ENCODE data around the gene SRD5A2. TPM values are rescaled to one million over a fixed set of nuclear protein-coding genes. Genes with fewer than 3 reads are reported as not detected.

SRD5A2 gene
- total and polyA plus RNA-seq, 9 donors = under 0.01 to 0.07 (median 0.05) TPM; not detected in 4

DNA sequence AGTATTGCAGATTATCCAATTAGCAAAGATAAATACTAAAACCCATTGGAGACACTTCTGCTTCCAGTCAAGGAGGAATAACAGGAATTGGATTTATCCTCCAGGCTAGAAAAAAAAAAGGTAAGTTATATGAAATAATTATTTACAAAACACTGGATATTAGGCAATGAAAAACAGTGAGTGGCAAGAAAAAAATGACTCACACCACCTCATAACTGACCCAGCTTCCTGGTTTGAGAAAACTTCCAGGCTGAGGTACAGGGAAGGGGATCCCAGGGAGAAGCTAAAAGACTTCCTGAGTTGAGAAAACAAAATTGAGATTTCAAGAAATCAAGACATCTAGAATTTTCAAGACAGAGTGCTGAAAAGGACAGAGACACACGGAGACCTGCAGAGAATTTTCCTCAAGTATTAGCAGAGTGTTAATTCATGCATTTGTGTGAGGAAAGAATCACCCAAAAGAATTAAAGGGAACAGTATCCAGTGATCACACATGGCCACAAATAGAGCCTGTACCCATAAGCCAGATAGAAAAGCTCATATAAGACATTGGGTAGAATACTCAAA, 17.4 kb downstream of the SRD5A2 start:
- DNase-seq = no peak
- no peaks in the 10 kb centered on the region for H3K36me3 ChIP-seq (ENCODE audit: control insufficient read depth, insufficient read depth, low read length)
- WGBS (ENCODE audit: insufficient coverage) = no CpG with 5 or more reads among the region's 1 CpG

DNA sequence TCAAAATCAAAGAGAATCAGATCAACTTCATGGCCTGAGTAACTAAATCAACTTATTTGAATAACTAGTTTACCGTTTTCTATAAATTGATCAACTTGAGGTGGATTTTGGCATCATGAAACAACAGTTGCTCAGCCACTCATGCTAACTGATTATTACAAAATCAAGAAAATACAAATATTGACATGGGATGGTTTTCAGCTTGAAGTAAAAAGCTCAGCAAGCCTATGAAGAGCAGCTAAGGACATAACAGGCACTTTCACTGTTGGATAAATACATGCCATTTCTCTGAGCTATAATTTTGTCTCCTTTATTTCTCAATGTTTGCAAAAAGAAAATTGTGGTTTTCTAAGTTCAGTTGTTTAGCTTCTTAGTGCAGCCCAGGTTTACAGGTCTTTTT, 18.9 kb downstream of the SRD5A2 start:
- Histone ChIP-seq H3K4me3 (ENCODE audit: low read length) (no peak overlapping the region), H3K27ac (ENCODE audit: low read length) (no peak overlapping the region), H3K9me3 (replicated peaks; ENCODE audit: control insufficient read depth, low read depth, low read length) (peaks cover 4% of the 10 kb centered on the region), H3K4me1 (ENCODE audit: control insufficient read depth, insufficient read depth, low read length) (no peaks in the 10 kb centered on the region), H3K27me3 (ENCODE audit: control insufficient read depth, insufficient read depth, low read length) (no peaks in the 10 kb centered on the region), H3K36me3 (ENCODE audit: control insufficient read depth, insufficient read depth, low read length) (no peaks in the 10 kb centered on the region)
- WGBS (ENCODE audit: insufficient coverage) = no CpG with 5 or more reads among the region's 1 CpG
- no peak for DNase-seq

More for the DNA sequence above, 17.4 kb downstream of the SRD5A2 start:
- Histone ChIP-seq H3K4me1 (ENCODE audit: control insufficient read depth, insufficient read depth, low read length) (no peaks in the 10 kb centered on the region), H3K9me3 (replicated peaks; ENCODE audit: control insufficient read depth, low read depth, low read length) (no peaks in the 10 kb centered on the region), H3K27me3 (ENCODE audit: control insufficient read depth, insufficient read depth, low read length) (no peaks in the 10 kb centered on the region), H3K4me3 (ENCODE audit: low read length) (no peak overlapping the region), H3K27ac (ENCODE audit: low read length) (no peak overlapping the region)

- Histone ChIP-seq H3K4me3 (ENCODE audit: low read length) (no peak overlapping the region), H3K27me3 (ENCODE audit: control insufficient read depth, insufficient read depth, low read length) (no peaks in the 10 kb centered on the region), H3K27ac (ENCODE audit: low read length) (no peak overlapping the region), H3K36me3 (ENCODE audit: control insufficient read depth, insufficient read depth, low read length) (no peaks in the 10 kb centered on the region), H3K9me3 (replicated peaks; ENCODE audit: control insufficient read depth, low read depth, low read length) (peaks cover 12% of the 10 kb centered on the region), H3K4me1 (ENCODE audit: control insufficient read depth, insufficient read depth, low read length) (no peaks in the 10 kb centered on the region)
- DNase-seq = no peak
- WGBS (ENCODE audit: insufficient coverage) = 46% methylated on average over 4 of the region's 7 CpGs
These were observed 22.1 kb downstream of the SRD5A2 start for GRCh38 chr2:31558401-31559295.

DNA sequence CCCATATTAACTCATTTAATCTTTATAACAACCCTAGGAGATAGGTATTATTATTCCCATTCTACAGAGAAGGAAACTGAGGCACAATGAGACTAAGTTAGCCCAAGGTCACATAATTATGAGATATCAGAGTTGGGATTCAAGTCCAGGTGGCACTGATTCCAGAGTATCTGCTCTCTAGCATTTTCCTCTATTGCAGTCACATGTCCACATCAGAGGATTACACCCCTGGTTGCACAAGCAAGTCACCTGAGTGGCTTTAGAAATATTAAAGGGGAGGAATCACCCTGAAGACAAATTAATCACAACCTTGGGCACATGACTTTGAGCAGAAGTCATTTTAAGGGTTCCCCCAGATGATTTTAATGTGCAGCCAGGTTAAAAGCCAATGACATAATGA, 23.8 kb downstream of the SRD5A2 start:
- H3K36me3 ChIP-seq (ENCODE audit: control insufficient read depth, insufficient read depth, low read length) = no peaks in the 10 kb centered on the region
- H3K27ac ChIP-seq (ENCODE audit: low read length) = no peak overlapping the region

DNA sequence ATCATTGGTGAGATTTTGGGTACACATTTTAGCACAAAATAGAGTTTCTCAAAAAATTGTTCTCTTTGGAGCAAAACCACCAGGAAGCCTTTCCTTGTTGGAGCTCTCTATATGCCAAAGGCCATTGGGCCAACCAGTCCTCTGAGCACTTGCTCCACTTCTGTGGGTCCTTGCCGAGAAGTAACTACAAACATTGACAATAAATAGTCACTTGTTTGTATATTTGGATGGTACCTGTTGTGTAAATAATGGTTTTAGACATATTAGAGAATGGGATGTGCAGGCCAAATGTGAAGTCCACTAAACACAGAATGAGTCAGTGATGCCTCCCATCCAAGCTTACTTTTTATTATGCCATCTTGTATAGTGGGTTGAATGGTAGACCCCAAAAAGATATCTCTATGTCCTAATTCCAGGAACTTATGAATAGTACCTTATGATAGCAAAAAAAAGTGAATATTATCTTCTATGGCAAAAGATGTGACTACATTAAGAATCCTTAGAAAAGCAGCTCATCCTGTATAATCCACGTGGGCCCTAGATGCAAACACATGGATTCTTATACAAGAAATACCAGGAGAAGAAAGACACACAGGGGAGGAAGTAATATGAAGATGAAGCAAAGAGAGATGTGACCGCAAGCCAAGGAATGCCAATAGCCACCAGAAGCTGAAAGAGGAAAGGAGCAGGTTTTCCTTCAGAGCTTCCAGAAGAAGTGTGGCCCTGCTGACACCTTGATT, 24.6 kb downstream of the SRD5A2 start:
- H3K36me3 ChIP-seq (ENCODE audit: control insufficient read depth, insufficient read depth, low read length) = no peaks in the 10 kb centered on the region
- H3K27ac ChIP-seq (ENCODE audit: low read length) = no peak overlapping the region
- peaks cover 16% of the 10 kb centered on the region for H3K9me3 ChIP-seq (replicated peaks; ENCODE audit: control insufficient read depth, low read depth, low read length)
- WGBS (ENCODE audit: insufficient coverage) = 88% methylated on average over 1 of the region's 3 CpGs
- no peaks in the 10 kb centered on the region for H3K4me1 ChIP-seq (ENCODE audit: control insufficient read depth, insufficient read depth, low read length)
- no peaks in the 10 kb centered on the region for H3K27me3 ChIP-seq (ENCODE audit: control insufficient read depth, insufficient read depth, low read length)
- no peak overlapping the region for H3K4me3 ChIP-seq (ENCODE audit: low read length)
- no peak for DNase-seq

More for the DNA sequence above, 23.8 kb downstream of the SRD5A2 start:
- Histone ChIP-seq H3K4me1 (ENCODE audit: control insufficient read depth, insufficient read depth, low read length) (no peaks in the 10 kb centered on the region), H3K9me3 (replicated peaks; ENCODE audit: control insufficient read depth, low read depth, low read length) (peaks cover 16% of the 10 kb centered on the region), H3K4me3 (ENCODE audit: low read length) (no peak overlapping the region), H3K27me3 (ENCODE audit: control insufficient read depth, insufficient read depth, low read length) (no peaks in the 10 kb centered on the region)
- no peak for DNase-seq

GRCh38 chr2:31553362-31553761, 27.4 kb downstream of the SRD5A2 start:
- WGBS (ENCODE audit: insufficient coverage) = 83% methylated on average over 1 of the region's 2 CpGs
- H3K4me3 ChIP-seq (ENCODE audit: low read length) = no peak overlapping the region

DNA sequence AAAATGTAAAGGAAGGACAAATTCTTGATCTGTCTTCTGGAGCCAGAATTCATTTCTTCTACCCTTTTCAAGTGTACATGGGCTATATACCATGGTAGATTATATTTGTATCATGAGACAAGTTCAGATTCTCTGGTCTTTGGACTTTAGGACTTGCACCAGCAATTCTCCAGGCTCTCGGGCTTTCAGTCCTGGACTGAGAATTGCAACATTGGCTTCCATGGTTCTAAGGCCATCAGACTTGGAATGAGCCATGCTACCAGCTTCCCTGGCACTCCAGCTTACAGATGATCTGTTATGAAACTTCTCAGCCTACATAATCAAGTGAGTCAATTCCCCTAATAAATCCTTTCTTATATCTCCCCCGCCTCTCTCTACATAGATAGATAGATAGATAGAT, 33.3 kb downstream of the SRD5A2 start:
- Histone ChIP-seq H3K27me3 (ENCODE audit: control insufficient read depth, insufficient read depth, low read length) (no peaks in the 10 kb centered on the region), H3K4me3 (ENCODE audit: low read length) (no peak overlapping the region), H3K4me1 (ENCODE audit: control insufficient read depth, insufficient read depth, low read length) (no peaks in the 10 kb centered on the region), H3K36me3 (ENCODE audit: control insufficient read depth, insufficient read depth, low read length) (no peaks in the 10 kb centered on the region), H3K27ac (ENCODE audit: low read length) (no peak overlapping the region), H3K9me3 (replicated peaks; ENCODE audit: control insufficient read depth, low read depth, low read length) (peaks cover 4% of the 10 kb centered on the region)
- 71% methylated on average over 1 of the region's 2 CpGs for WGBS (ENCODE audit: insufficient coverage)
- no peak for DNase-seq

More at GRCh38 chr2:31553362-31553761, 27.4 kb downstream of the SRD5A2 start:
- DNase-seq = no peak
- Histone ChIP-seq H3K9me3 (replicated peaks; ENCODE audit: control insufficient read depth, low read depth, low read length) (peaks cover 16% of the 10 kb centered on the region), H3K27me3 (ENCODE audit: control insufficient read depth, insufficient read depth, low read length) (no peaks in the 10 kb centered on the region), H3K27ac (ENCODE audit: low read length) (no peak overlapping the region), H3K36me3 (ENCODE audit: control insufficient read depth, insufficient read depth, low read length) (no peaks in the 10 kb centered on the region), H3K4me1 (ENCODE audit: control insufficient read depth, insufficient read depth, low read length) (no peaks in the 10 kb centered on the region)

DNA sequence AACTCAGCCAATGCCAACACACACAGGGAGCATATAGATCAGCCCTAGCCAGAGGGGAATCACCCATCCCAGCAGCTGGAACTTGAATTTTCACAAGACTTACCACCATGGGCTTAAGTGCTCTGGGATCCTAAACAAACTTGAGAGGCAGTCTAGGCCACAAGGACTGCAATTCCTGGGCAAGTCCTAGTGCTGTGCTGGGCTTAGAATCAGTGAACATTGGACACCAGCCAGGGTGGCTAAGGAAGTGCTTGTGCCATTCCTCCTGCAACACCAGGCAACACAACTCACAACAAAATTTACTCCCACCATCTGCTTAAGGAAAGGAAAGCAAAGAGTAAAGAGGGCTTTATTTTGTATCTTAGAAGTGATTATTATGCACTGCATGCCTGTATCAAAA, 38.9 kb downstream of the SRD5A2 start:
- no peak for DNase-seq
- Histone ChIP-seq H3K36me3 (ENCODE audit: control insufficient read depth, insufficient read depth, low read length) (no peaks in the 10 kb centered on the region), H3K27me3 (ENCODE audit: control insufficient read depth, insufficient read depth, low read length) (no peaks in the 10 kb centered on the region), H3K4me3 (ENCODE audit: low read length) (no peak overlapping the region), H3K4me1 (ENCODE audit: control insufficient read depth, insufficient read depth, low read length) (no peaks in the 10 kb centered on the region), H3K9me3 (replicated peaks; ENCODE audit: control insufficient read depth, low read depth, low read length) (peaks cover 2% of the 10 kb centered on the region), H3K27ac (ENCODE audit: low read length) (no peak overlapping the region)

DNA sequence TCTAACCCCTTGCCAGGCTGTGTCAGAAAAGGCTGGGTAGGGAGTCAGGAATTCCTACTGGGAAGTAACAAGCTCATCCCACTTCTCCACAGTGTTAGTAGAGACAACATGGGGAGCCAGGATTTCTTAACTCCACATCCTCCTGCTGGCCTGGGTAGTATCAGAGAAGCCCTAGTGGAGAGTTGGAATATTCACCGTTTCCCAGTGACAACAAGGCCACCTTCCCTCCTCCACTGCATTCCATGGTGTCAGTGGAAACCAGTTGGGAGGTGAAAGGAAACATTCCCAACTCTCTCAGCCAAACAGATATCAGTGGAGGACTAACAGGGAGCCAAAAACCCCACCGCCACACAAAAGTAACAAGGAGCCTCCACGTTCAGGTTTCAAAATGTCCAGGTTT, 41.2 kb downstream of the SRD5A2 start:
- no peak for DNase-seq
- no peaks in the 10 kb centered on the region for H3K4me1 ChIP-seq (ENCODE audit: control insufficient read depth, insufficient read depth, low read length)
- peaks cover 2% of the 10 kb centered on the region for H3K9me3 ChIP-seq (replicated peaks; ENCODE audit: control insufficient read depth, low read depth, low read length)
- no peak overlapping the region for H3K27ac ChIP-seq (ENCODE audit: low read length)
- no peaks in the 10 kb centered on the region for H3K36me3 ChIP-seq (ENCODE audit: control insufficient read depth, insufficient read depth, low read length)
- no peaks in the 10 kb centered on the region for H3K27me3 ChIP-seq (ENCODE audit: control insufficient read depth, insufficient read depth, low read length)
- H3K4me3 ChIP-seq (ENCODE audit: low read length) = no peak overlapping the region
- no CpG with 5 or more reads among the region's 3 CpGs for WGBS (ENCODE audit: insufficient coverage)

- Histone ChIP-seq H3K9me3 (replicated peaks; ENCODE audit: control insufficient read depth, low read depth, low read length) (no peaks in the 10 kb centered on the region), H3K4me1 (ENCODE audit: control insufficient read depth, insufficient read depth, low read length) (no peaks in the 10 kb centered on the region), H3K27me3 (ENCODE audit: control insufficient read depth, insufficient read depth, low read length) (no peaks in the 10 kb centered on the region), H3K4me3 (ENCODE audit: low read length) (no peak overlapping the region), H3K36me3 (ENCODE audit: control insufficient read depth, insufficient read depth, low read length) (no peaks in the 10 kb centered on the region), H3K27ac (ENCODE audit: low read length) (no peak overlapping the region)
- no peak for DNase-seq
- no CpG with 5 or more reads among the region's 2 CpGs for WGBS (ENCODE audit: insufficient coverage)
These were observed 45.0 kb downstream of the SRD5A2 start for GRCh38 chr2:31535768-31536167.

All from muscle of leg (tissue), 11 donors.